Immature natural killer cell (primary cell): ENCODE results near the gene PDZRN4. TPM values are rescaled to one million over a fixed set of nuclear protein-coding genes. Genes with fewer than 3 reads are reported as not detected.
"Not testable (repeated sequence)": the region's sequence is repeated elsewhere in the genome, so short reads cannot be mapped to it uniquely, and the experiment has no call there.

Experiments
- DNase-seq, 3 donors: peaks; one replicate each; pipeline ENCODE4 v3.0.0; 2022; ENCODE audit warnings: mixed read lengths in 1 of 3
- H3K27ac Mint-ChIP-seq, 6 donors: one replicate each; pipeline ENCODE4 v1.8.0; 2020; ENCODE audit warnings: mixed read lengths in 6 of 6, mild to moderate bottlenecking in 5 of 6, inconsistent platforms in 4 of 6, moderate library complexity in 3 of 6
- H3K27me3 Mint-ChIP-seq, 3 donors: one replicate each; pipeline ENCODE4 v1.8.0; 2020 to 2021; ENCODE audit warnings: low read depth in 3 of 3, mild to moderate bottlenecking in 3 of 3, mixed read lengths in 3 of 3, moderate library complexity in 3 of 3, inconsistent platforms in 1 of 3
- H3K36me3 Mint-ChIP-seq, 3 donors: one replicate each; pipeline ENCODE4 v1.8.0; 2020; ENCODE audit warnings: mixed read lengths in 3 of 3, inconsistent platforms in 2 of 3, mild to moderate bottlenecking in 2 of 3
- H3K4me1 Mint-ChIP-seq, 2 donors: one replicate each; pipeline ENCODE4 v1.8.0; 2020; ENCODE audit warnings: inconsistent platforms in 2 of 2, mild to moderate bottlenecking in 2 of 2, mixed read lengths in 2 of 2, moderate library complexity in 1 of 2
- H3K4me3 Mint-ChIP-seq, 5 donors: one replicate each; pipeline ENCODE4 v1.8.0; 2020; ENCODE audit warnings: mild to moderate bottlenecking in 5 of 5, mixed read lengths in 5 of 5, inconsistent platforms in 3 of 5, moderate library complexity in 3 of 5
- H3K9me3 Mint-ChIP-seq, 6 donors: one replicate each; pipeline ENCODE4 v1.8.0; 2020; ENCODE audit warnings: mild to moderate bottlenecking in 6 of 6, mixed read lengths in 6 of 6, inconsistent platforms in 4 of 6, moderate library complexity in 3 of 6
- polyA plus RNA-seq, 3 donors: library from polyadenylated mRNA; unstranded; fragments of 300-500 nt; fragmentation: Illumina TruSeq; gene quantifications; one replicate each; pipeline ENCODE4 v1.2.3, GENCODE V29; 2021

The PDZRN4 gene
- polyA plus RNA-seq, 3 donors from 2014 or later: not detected

DNA sequence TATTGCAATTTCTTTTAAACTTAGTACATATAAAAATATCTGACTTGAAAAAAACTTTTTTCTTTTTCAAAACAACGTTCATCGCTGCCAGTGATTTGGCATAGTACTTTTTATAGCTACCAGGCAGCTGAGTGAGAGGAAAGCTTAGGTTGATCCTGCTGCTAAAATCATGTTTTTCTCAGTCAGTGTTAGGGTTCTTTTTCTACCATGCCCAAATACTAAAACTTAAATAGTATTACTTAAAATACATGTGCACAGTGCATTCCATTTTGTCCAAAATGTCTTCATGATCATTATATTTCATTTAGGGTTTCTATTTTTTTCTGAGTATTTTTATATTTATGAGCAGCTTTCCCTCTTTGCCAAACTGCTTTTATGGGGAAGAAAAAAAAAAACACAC is 123.8 kb downstream of the PDZRN4 start:
- Mint-ChIP-seq H3K36me3 (no peaks in the 10 kb centered on the region), H3K27ac (no peak overlapping the region), H3K4me1 (no peaks in the 10 kb centered on the region), H3K9me3 (peaks cover 0 to 3% (median 0%) of the 10 kb centered on the region in 6 donors), H3K4me3 (no peak overlapping the region), H3K27me3 (no peaks in the 10 kb centered on the region)
- DNase-seq: no peak

GRCh38 chr12:41312451-41312850 is 124.3 kb downstream of the PDZRN4 start:
- H3K27me3 Mint-ChIP-seq: not testable (repeated sequence)

GRCh38 chr12:41325336-41325735 is 137.2 kb downstream of the PDZRN4 start:
- Mint-ChIP-seq H3K9me3 (peaks cover 0 to 2% (median 0%) of the 10 kb centered on the region in 6 donors), H3K36me3 (no peaks in the 10 kb centered on the region), H3K4me1 (no peaks in the 10 kb centered on the region), H3K4me3 (no peak overlapping the region), H3K27me3 (peaks cover 0 to 2% (median 1%) of the 10 kb centered on the region in 3 donors), H3K27ac (no peak overlapping the region)
- DNase-seq: no peak

More at GRCh38 chr12:41312451-41312850, 124.3 kb downstream of the PDZRN4 start:
- H3K27ac Mint-ChIP-seq, H3K36me3 Mint-ChIP-seq, DNase-seq, H3K9me3 Mint-ChIP-seq, H3K4me3 Mint-ChIP-seq, H3K4me1 Mint-ChIP-seq: not testable (repeated sequence)

- Mint-ChIP-seq H3K9me3 (peaks cover 0 to 5% (median 0%) of the 10 kb centered on the region in 6 donors), H3K4me1 (no peaks in the 10 kb centered on the region), H3K27ac (no peak overlapping the region), H3K36me3 (peaks cover 0 to 5% (median 0%) of the 10 kb centered on the region in 3 donors), H3K27me3 (peaks cover 0 to 2% (median 1%) of the 10 kb centered on the region in 3 donors), H3K4me3 (no peak overlapping the region)
- no peak for DNase-seq
These were observed 139.2 kb downstream of the PDZRN4 start for GRCh38 chr12:41327096-41327895.

GRCh38 chr12:41333974-41334373 is 145.9 kb downstream of the PDZRN4 start:
- Mint-ChIP-seq H3K4me3 (no peak overlapping the region), H3K27ac (no peak overlapping the region), H3K36me3 (peaks cover 0 to 5% (median 0%) of the 10 kb centered on the region in 3 donors), H3K4me1 (no peaks in the 10 kb centered on the region), H3K27me3 (peaks cover 0 to 2% (median 2%) of the 10 kb centered on the region in 3 donors), H3K9me3 (peaks cover 3 to 25% (median 9%) of the 10 kb centered on the region in 6 donors)
- no peak for DNase-seq

GRCh38 chr12:41334390-41334789 is 146.3 kb downstream of the PDZRN4 start:
- Mint-ChIP-seq H3K27me3 (peaks cover 0 to 2% (median 2%) of the 10 kb centered on the region in 3 donors), H3K27ac (no peak overlapping the region), H3K4me3 (no peak overlapping the region), H3K36me3 (peaks cover 0 to 5% (median 0%) of the 10 kb centered on the region in 3 donors), H3K4me1 (no peaks in the 10 kb centered on the region), H3K9me3 (peaks cover 7 to 27% (median 11%) of the 10 kb centered on the region in 6 donors)
- no peak for DNase-seq

DNA sequence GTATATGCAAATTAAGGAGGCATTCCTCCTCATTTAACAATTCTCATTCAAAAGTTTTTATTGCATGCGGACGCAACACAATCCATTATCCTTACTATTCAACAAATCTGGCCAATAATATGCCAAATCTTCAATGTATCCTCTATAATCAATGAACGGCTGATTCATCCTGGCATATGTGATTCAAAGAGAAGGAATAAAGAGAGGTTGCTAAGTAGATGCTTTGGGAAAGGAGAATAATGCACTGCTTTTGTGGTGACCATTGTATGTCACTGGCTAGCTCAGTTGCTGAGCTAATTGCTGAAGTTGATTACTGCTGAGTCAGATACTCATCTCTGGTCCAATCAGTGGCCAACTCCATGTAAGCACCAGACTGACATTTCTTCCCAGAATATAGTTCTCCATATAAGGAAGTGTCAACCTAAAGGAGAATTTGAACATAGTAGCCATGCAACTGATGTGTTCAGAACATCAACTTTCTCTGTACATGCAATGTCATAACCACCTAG is 148.0 kb downstream of the PDZRN4 start:
- no peak overlapping the region for H3K27ac Mint-ChIP-seq
- peaks cover 13 to 37% (median 16%) of the 10 kb centered on the region in 6 donors for H3K9me3 Mint-ChIP-seq
- peaks cover 0 to 2% (median 2%) of the 10 kb centered on the region in 3 donors for H3K27me3 Mint-ChIP-seq
- H3K4me3 Mint-ChIP-seq: no peak overlapping the region
- H3K36me3 Mint-ChIP-seq: peaks cover 0 to 5% (median 0%) of the 10 kb centered on the region in 3 donors
- no peak for DNase-seq
- no peaks in the 10 kb centered on the region for H3K4me1 Mint-ChIP-seq

DNA sequence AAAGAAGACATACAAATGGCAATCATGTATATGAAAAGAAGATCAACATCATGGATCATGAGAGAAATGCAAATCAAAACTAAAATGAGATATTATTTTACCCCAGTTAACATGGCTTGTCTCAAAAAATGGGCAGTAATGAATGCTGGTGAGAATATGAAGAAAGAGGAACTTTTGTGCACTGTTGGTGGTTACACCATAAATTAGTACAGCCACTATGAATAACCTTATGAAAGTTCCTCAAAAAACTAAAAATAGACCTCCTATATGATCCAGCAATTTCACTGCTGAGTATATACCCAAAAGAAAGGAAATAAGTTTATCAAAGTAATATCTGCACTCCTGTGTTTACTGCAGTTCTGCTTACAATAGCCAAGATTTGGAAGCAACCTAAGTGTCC is 151.7 kb downstream of the PDZRN4 start:
- Mint-ChIP-seq H3K36me3 (no peaks in the 10 kb centered on the region), H3K4me1 (no peaks in the 10 kb centered on the region), H3K27ac (no peak overlapping the region), H3K9me3 (peaks cover 13 to 20% (median 16%) of the 10 kb centered on the region in 6 donors), H3K4me3 (no peak overlapping the region), H3K27me3 (no peaks in the 10 kb centered on the region)
- no peak for DNase-seq

DNA sequence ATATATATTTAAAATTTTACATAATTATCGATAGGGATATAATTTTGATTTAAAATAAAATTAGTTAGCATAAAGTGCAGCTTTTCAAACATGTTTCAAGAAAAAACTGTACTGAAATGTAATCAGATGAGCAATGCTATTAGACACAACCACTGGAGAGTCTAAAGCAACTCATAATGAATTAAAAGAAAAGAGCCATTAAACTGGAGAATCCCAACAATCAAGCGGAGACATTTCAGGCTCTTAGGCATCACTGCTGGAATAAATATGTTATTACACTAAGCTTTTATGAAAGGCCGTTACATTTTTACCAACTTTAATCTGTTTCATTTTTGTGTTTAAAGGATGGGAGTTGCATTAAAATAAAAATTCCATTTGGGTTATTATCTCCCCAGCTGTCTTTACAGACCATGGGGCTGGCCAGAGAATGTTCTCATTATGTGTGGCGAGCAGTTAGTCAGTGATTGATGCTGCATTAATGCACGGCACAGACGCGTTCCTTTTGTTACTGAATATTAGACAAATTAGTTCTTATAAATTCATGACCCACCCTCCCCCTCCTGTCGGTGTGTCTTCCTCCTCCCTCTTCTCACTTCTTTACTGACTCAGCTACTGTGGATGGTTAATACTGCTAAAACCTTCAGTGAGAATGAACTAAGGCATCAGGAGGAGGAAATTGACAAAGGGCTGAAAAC is 156.8 kb downstream of the PDZRN4 start:
- H3K36me3 Mint-ChIP-seq: no peaks in the 10 kb centered on the region
- no peaks in the 10 kb centered on the region for H3K4me1 Mint-ChIP-seq
- H3K9me3 Mint-ChIP-seq: peaks cover 0 to 8% (median 4%) of the 10 kb centered on the region in 6 donors
- H3K27ac Mint-ChIP-seq: no peak overlapping the region
- no peaks in the 10 kb centered on the region for H3K27me3 Mint-ChIP-seq
- DNase-seq: no peak
- H3K4me3 Mint-ChIP-seq: no peak overlapping the region

GRCh38 chr12:41348198-41348597 is 160.1 kb downstream of the PDZRN4 start:
- H3K4me1 Mint-ChIP-seq: no peaks in the 10 kb centered on the region
- DNase-seq: no peak
- no peak overlapping the region for H3K4me3 Mint-ChIP-seq
- no peak overlapping the region for H3K27ac Mint-ChIP-seq
- peaks cover 0 to 2% (median 0%) of the 10 kb centered on the region in 3 donors for H3K27me3 Mint-ChIP-seq
- peaks cover 3 to 19% (median 10%) of the 10 kb centered on the region in 6 donors for H3K9me3 Mint-ChIP-seq
- no peaks in the 10 kb centered on the region for H3K36me3 Mint-ChIP-seq

- no peaks in the 10 kb centered on the region for H3K4me1 Mint-ChIP-seq
- DNase-seq: no peak
- no peak overlapping the region for H3K4me3 Mint-ChIP-seq
- H3K27me3 Mint-ChIP-seq: no peaks in the 10 kb centered on the region
- H3K9me3 Mint-ChIP-seq: peaks cover 1 to 23% (median 8%) of the 10 kb centered on the region in 6 donors
- H3K27ac Mint-ChIP-seq: no peak overlapping the region
- H3K36me3 Mint-ChIP-seq: no peaks in the 10 kb centered on the region
These were observed 168.1 kb downstream of the PDZRN4 start for GRCh38 chr12:41356181-41356580.

DNA sequence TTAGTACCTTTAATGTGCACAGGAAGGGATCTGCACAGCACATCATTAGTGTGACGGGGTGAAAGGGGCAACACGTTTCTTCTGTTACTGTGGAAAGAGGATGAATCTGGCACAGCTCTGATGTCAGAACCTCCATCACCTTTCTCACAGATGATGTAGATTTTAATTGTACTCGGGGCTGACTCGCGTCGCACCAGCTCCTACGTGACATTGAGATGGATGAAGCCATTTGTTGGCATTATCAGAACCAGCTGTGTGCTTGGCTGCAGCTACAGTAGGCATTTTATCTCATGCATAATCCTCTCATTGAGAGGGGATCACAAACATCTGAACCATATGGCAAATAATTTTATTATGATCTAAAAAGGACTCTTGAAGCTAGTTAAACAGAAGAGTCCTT is 173.6 kb downstream of the PDZRN4 start:
- Mint-ChIP-seq H3K36me3 (no peaks in the 10 kb centered on the region), H3K4me1 (no peaks in the 10 kb centered on the region), H3K4me3 (no peak overlapping the region), H3K9me3 (peaks cover 0 to 10% (median 3%) of the 10 kb centered on the region in 6 donors), H3K27ac (no peak overlapping the region), H3K27me3 (no peaks in the 10 kb centered on the region)
- DNase-seq: no peak

DNA sequence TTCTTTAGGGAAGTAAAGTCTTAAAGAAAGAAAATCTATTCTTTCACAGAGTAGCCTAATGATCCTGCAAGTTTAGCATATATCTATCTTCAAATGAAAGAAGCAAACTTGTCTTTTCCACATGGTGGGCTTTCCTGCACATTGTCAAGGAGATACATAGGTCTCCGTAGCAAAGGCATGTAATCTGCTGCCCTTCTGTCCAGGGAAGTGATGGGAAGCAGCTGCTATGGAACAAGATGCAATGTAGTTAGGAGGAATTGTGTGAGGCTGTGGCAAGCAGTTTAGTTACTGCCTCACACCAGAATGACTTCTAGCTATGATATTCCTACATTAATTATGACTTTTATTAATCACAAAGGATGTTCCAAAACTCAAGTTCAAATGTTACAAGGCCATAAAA is 174.4 kb downstream of the PDZRN4 start:
- Mint-ChIP-seq H3K4me1 (no peaks in the 10 kb centered on the region), H3K9me3 (peaks cover 0 to 8% (median 2%) of the 10 kb centered on the region in 6 donors), H3K4me3 (no peak overlapping the region), H3K27ac (no peak overlapping the region), H3K36me3 (no peaks in the 10 kb centered on the region), H3K27me3 (no peaks in the 10 kb centered on the region)
- no peak for DNase-seq

DNA sequence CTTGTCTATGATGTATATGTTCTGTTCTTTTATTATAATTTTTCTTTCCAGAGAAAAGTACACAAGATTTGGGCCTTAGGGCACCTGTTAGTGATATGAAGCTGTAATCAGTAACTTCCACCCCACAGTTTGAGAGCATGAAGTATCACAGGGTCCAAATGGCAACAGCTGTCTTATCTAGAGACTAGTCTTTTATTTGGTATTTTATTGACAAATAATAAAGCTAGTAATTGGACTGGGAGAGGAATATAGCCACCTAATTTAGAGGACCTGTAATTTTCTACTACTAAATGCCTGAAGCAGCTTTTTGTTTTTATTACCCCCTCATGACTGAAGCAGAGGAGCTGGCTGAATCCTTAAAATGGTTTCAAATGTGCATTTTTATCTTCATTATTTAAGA is 174.8 kb downstream of the PDZRN4 start:
- Mint-ChIP-seq H3K27ac (no peak overlapping the region), H3K4me1 (no peaks in the 10 kb centered on the region), H3K9me3 (peaks cover 0 to 8% (median 2%) of the 10 kb centered on the region in 6 donors), H3K4me3 (no peak overlapping the region), H3K36me3 (no peaks in the 10 kb centered on the region), H3K27me3 (no peaks in the 10 kb centered on the region)
- no peak for DNase-seq
